ENCODE data around the gene LHPP.
"Not testable (repeated sequence)": the region's sequence is repeated elsewhere in the genome, so short reads cannot be mapped to it uniquely, and the experiment has no call there.

The LHPP gene

GRCh38 chr10:124577651-124578050, 116.0 kb downstream of the LHPP start:
- ATAC-seq, result no peak
- no peak for TF ChIP-seq ZC3H10 (CRISPR knock-in tag; IDR thresholded peaks at IDR 0.05)

- ATAC-seq, result no peak; the same call in 2 of the 3 replicates
- TF ChIP-seq ZNF8 (CRISPR knock-in tag; IDR thresholded peaks at IDR 0.05) (no peak), OSR1 (CRISPR knock-in tag; IDR thresholded peaks at IDR 0.05) (no peak), BACH2 (CRISPR knock-in tag; IDR thresholded peaks at IDR 0.05; ENCODE audit: borderline replicate concordance) (no peak), POU6F1 (CRISPR knock-in tag; IDR thresholded peaks at IDR 0.05; ENCODE audit: borderline replicate concordance, low read depth) (no peak), TOX (CRISPR knock-in tag; IDR thresholded peaks at IDR 0.05; ENCODE audit: borderline replicate concordance) (no peak), ZFP30 (CRISPR knock-in tag; IDR thresholded peaks at IDR 0.05) (no peak), ZC3H10 (CRISPR knock-in tag; IDR thresholded peaks at IDR 0.05) (no peak), PPARA (CRISPR knock-in tag; IDR thresholded peaks at IDR 0.05; ENCODE audit: borderline replicate concordance) (no peak), TSHZ2 (CRISPR knock-in tag; IDR thresholded peaks at IDR 0.05) (no peak), ARNTL (CRISPR knock-in tag; IDR thresholded peaks at IDR 0.05; ENCODE audit: borderline replicate concordance, low read depth) (no peak), ZNF70 (CRISPR knock-in tag; IDR thresholded peaks at IDR 0.05) (no peak), GLIS3 (CRISPR knock-in tag; IDR thresholded peaks at IDR 0.05) (no peak)
These were observed 116.8 kb downstream of the LHPP start for GRCh38 chr10:124578231-124579010.

- no peak for TF ChIP-seq ZFP3 (CRISPR knock-in tag; IDR thresholded peaks at IDR 0.05)
- no peak for TF ChIP-seq ZNF8 (CRISPR knock-in tag; IDR thresholded peaks at IDR 0.05)
- ATAC-seq, result no peak
These were observed 117.4 kb downstream of the LHPP start for GRCh38 chr10:124579011-124579399.

- no peak for ATAC-seq
- TF ChIP-seq CSRNP3 (CRISPR knock-in tag; IDR thresholded peaks at IDR 0.05), result no peak
- no peak for TF ChIP-seq CSDC2 (CRISPR knock-in tag; IDR thresholded peaks at IDR 0.05)
These were observed 124.5 kb downstream of the LHPP start for GRCh38 chr10:124586142-124586541.

GRCh38 chr10:124587811-124588211, 126.2 kb downstream of the LHPP start:
- TF ChIP-seq ARNTL (CRISPR knock-in tag; IDR thresholded peaks at IDR 0.05; ENCODE audit: borderline replicate concordance, low read depth) (no peak), TOX (CRISPR knock-in tag; IDR thresholded peaks at IDR 0.05; ENCODE audit: borderline replicate concordance) (no peak), PATZ1 (CRISPR knock-in tag; IDR thresholded peaks at IDR 0.05; ENCODE audit: borderline replicate concordance) (no peak), ZNF70 (CRISPR knock-in tag; IDR thresholded peaks at IDR 0.05) (no peak), ZC3H10 (CRISPR knock-in tag; IDR thresholded peaks at IDR 0.05) (no peak), ZNF8 (CRISPR knock-in tag; IDR thresholded peaks at IDR 0.05) (no peak), TCF4 (CRISPR knock-in tag; IDR thresholded peaks at IDR 0.05; ENCODE audit: borderline replicate concordance) (no peak), ZFP30 (CRISPR knock-in tag; IDR thresholded peaks at IDR 0.05) (no peak), SNAI2 (CRISPR knock-in tag; IDR thresholded peaks at IDR 0.05) (no peak), GLIS3 (CRISPR knock-in tag; IDR thresholded peaks at IDR 0.05) (no peak), OSR1 (CRISPR knock-in tag; IDR thresholded peaks at IDR 0.05) (no peak), RARB (CRISPR knock-in tag; IDR thresholded peaks at IDR 0.05) (no peak), ZFP3 (CRISPR knock-in tag; IDR thresholded peaks at IDR 0.05) (no peak)

GRCh38 chr10:124588341-124588735, 126.7 kb downstream of the LHPP start:
- not testable (repeated sequence) for ATAC-seq

More at GRCh38 chr10:124587811-124588211, 126.2 kb downstream of the LHPP start:
- no peak for ATAC-seq

All from SK-N-SH treated with all-trans-retinoic acid at 6 μM for 48 hours (cell line).